GM23338 (cell line): ENCODE results near the gene NFX1. TPM values are rescaled to one million over a fixed set of nuclear protein-coding genes. Genes with fewer than 3 reads are reported as not detected.

Experiments
- ATAC-seq: fragments of 200-7000 bp; cut with Tn5 transposase; 3 replicates; pipeline ENCODE4 v1.9.1; 2020
- DNase-seq: peaks from one replicate; pipeline ENCODE4 v3.0.0-alpha.2; 2015; ENCODE audit warnings: low spot score
- H2AFZ ChIP-seq: fragments of 200-600 bp; sonication (generic); 2 replicates; pipeline ENCODE4 v1.8.0; 2016; ENCODE audit warnings: antibody characterized with exemption, mild to moderate bottlenecking, moderate library complexity
- H3F3A ChIP-seq: fragments of 200-600 bp; sonication (generic); replicated peaks from 2 replicates; pipeline ENCODE4 v1.8.0; 2017; ENCODE audit warnings: antibody characterized with exemption, mixed run types, low read depth
- H3K27ac ChIP-seq: fragments of 200-600 bp; sonication (generic); 2 replicates; pipeline ENCODE4 v1.6.1; 2016; ENCODE audit warnings: low read depth
- H3K27me3 ChIP-seq: fragments of 200-600 bp; sonication (generic); 2 replicates; pipeline ENCODE4 v1.8.0; 2016; ENCODE audit warnings: mild to moderate bottlenecking, mixed run types, moderate library complexity; ENCODE audit not compliant: insufficient read depth
- H3K36me3 ChIP-seq: fragments of 200-600 bp; sonication (generic); 2 replicates; pipeline ENCODE4 v1.8.0; 2016; ENCODE audit warnings: mild to moderate bottlenecking; ENCODE audit not compliant: insufficient read depth
- H3K4me1 ChIP-seq: fragments of 200-600 bp; sonication (generic); 2 replicates; pipeline ENCODE4 v1.8.0; 2016; ENCODE audit warnings: mild to moderate bottlenecking, moderate library complexity; ENCODE audit not compliant: insufficient read depth
- H3K4me2 ChIP-seq: fragments of 200-600 bp; sonication (generic); 2 replicates; pipeline ENCODE4 v1.7.1; 2017; ENCODE audit warnings: mixed run types
- H3K4me3 ChIP-seq: fragments of 200-600 bp; sonication (generic); 2 replicates; pipeline ENCODE4 v1.6.1; 2016; ENCODE audit warnings: mixed run types
- H3K79me2 ChIP-seq: fragments of 200-600 bp; sonication (generic); replicated peaks from 2 replicates; pipeline ENCODE4 v1.8.0; 2017; ENCODE audit warnings: mild to moderate bottlenecking; ENCODE audit not compliant: insufficient read depth
- H3K9me2 ChIP-seq: fragments of 200-600 bp; sonication (generic); 2 replicates; pipeline ENCODE4 v1.8.0; 2017; ENCODE audit not compliant: insufficient read depth
- H4K20me1 ChIP-seq: fragments of 200-600 bp; sonication (generic); replicated peaks from 2 replicates; pipeline ENCODE4 v1.8.0; 2017; ENCODE audit warnings: mild to moderate bottlenecking; ENCODE audit not compliant: insufficient read depth
- H3K27ac Mint-ChIP-seq: 2 replicates; pipeline ENCODE4 v1.8.0; 2020; ENCODE audit warnings: inconsistent platforms, mild to moderate bottlenecking, moderate library complexity, mixed read lengths
- H3K27me3 Mint-ChIP-seq: 3 replicates; pipeline ENCODE4 v1.8.0; 2022; ENCODE audit warnings: low read depth, mild to moderate bottlenecking, moderate library complexity, mixed read lengths, inconsistent platforms; ENCODE audit not compliant: insufficient read depth, poor library complexity
- H3K36me3 Mint-ChIP-seq: 3 replicates; pipeline ENCODE4 v1.8.0; 2021; ENCODE audit warnings: low read depth, mild to moderate bottlenecking, inconsistent platforms, moderate library complexity, mixed read lengths
- H3K4me1 Mint-ChIP-seq: 3 replicates; pipeline ENCODE4 v1.8.0; 2020; ENCODE audit warnings: mild to moderate bottlenecking, inconsistent platforms, mixed read lengths
- H3K4me3 Mint-ChIP-seq: 3 replicates; pipeline ENCODE4 v1.8.0; 2021; ENCODE audit warnings: moderate library complexity, mild to moderate bottlenecking, inconsistent platforms, mixed read lengths
- H3K9me3 Mint-ChIP-seq: 3 replicates; pipeline ENCODE4 v1.8.0; 2020; ENCODE audit warnings: moderate library complexity, mild to moderate bottlenecking, inconsistent platforms, mixed read lengths
- CREB1 ChIP-seq: fragments of 250-450 bp; sonication (Bioruptor Pico); IDR thresholded peaks from 2 replicates; pipeline ENCODE4 v1.5.0; 2020; ENCODE audit warnings: low read depth, mild to moderate bottlenecking, moderate library complexity
- EZH2phosphoT487 ChIP-seq: fragments of 200-600 bp; sonication (generic); IDR thresholded peaks from one replicate; pipeline ENCODE4 v1.8.1; 2018; ENCODE audit warnings: antibody characterized with exemption; ENCODE audit not compliant: unreplicated experiment
- JUNB ChIP-seq: IDR thresholded peaks from one replicate; pipeline ENCODE4 v1.6.1; 2016; ENCODE audit warnings: antibody characterized with exemption; ENCODE audit not compliant: unreplicated experiment
- POLR2AphosphoS5 ChIP-seq: IDR thresholded peaks from 2 replicates; pipeline ENCODE4 v1.6.1; 2016; ENCODE audit warnings: antibody characterized with exemption, low read depth
- STAT1 ChIP-seq: IDR thresholded peaks from one replicate; pipeline ENCODE4 v1.6.1; 2016; ENCODE audit warnings: antibody characterized with exemption; ENCODE audit not compliant: unreplicated experiment
- ZNF114 ChIP-seq: fragments of 250-450 bp; sonication (Bioruptor Pico); IDR thresholded peaks from 2 replicates; pipeline ENCODE4 v1.5.0; 2020; ENCODE audit warnings: mild to moderate bottlenecking, moderate library complexity
- ZNF331 ChIP-seq: fragments of 250-450 bp; sonication (Bioruptor Pico); IDR thresholded peaks from 2 replicates; pipeline ENCODE4 v1.5.0; 2020; ENCODE audit warnings: low read depth, mild to moderate bottlenecking, moderate library complexity
- polyA plus RNA-seq: library from polyadenylated mRNA; unstranded; fragments of >200 nt; fragmentation: Nextera tagmentation; extraction: Ambion mirVana; gene quantifications from 2 replicates; pipeline ENCODE4 v1.2.1, GENCODE V29; 2016
- total RNA-seq: library from RNA; depleted of rRNA; stranded (reverse); fragments of >200 nt; shearing (Covaris generic); gene quantifications from 2 replicates; pipeline ENCODE4 v1.2.3, GENCODE V29; 2014
- TF ChIP-seq, protein P1 (sequence below): IDR thresholded peaks from one replicate; pipeline ENCODE4 v1.6.1; 2018; ENCODE audit warnings: antibody characterized with exemption; ENCODE audit not compliant: unreplicated experiment
- TF ChIP-seq, protein P2 (sequence below): fragments of 250-450 bp; sonication (Bioruptor Pico); IDR thresholded peaks from 2 replicates; pipeline ENCODE4 v1.5.0; 2020; ENCODE audit warnings: mild to moderate bottlenecking, moderate library complexity

Gene NFX1
- total and polyA plus RNA-seq, 2 experiments from 2014 or later = 13.9 to 26.1 TPM

DNA sequence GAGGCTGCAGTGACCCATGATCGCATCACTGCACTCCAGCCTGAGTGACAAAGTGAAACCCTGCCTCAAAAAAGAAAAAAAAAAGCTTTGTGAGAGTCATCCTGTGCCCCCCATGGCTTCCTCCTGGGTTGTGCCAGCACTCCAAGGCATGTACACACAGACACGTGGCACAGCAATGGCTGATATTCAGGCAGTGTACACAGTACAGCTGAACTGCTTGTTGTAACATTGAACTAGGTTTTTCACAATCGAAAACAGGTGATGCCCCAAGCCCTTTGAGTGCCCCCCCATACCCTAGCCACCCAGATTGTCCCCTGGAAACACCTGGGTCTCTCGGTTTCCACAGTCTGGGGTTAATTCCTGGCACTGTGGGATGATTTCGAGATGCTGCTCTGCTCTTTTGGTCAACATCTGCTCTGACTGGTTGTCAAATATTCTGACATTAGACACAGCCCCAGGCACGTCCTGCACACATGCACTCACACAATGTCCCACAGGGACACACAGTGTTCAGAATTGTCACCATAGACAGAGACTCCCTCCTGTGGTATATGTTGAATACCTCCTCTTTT lies 41.1 kb upstream of the NFX1 start (continued):
- TF ChIP-seq CREB1 (CRISPR knock-in tag) = no peak
- TF ChIP-seq, protein P1, sequence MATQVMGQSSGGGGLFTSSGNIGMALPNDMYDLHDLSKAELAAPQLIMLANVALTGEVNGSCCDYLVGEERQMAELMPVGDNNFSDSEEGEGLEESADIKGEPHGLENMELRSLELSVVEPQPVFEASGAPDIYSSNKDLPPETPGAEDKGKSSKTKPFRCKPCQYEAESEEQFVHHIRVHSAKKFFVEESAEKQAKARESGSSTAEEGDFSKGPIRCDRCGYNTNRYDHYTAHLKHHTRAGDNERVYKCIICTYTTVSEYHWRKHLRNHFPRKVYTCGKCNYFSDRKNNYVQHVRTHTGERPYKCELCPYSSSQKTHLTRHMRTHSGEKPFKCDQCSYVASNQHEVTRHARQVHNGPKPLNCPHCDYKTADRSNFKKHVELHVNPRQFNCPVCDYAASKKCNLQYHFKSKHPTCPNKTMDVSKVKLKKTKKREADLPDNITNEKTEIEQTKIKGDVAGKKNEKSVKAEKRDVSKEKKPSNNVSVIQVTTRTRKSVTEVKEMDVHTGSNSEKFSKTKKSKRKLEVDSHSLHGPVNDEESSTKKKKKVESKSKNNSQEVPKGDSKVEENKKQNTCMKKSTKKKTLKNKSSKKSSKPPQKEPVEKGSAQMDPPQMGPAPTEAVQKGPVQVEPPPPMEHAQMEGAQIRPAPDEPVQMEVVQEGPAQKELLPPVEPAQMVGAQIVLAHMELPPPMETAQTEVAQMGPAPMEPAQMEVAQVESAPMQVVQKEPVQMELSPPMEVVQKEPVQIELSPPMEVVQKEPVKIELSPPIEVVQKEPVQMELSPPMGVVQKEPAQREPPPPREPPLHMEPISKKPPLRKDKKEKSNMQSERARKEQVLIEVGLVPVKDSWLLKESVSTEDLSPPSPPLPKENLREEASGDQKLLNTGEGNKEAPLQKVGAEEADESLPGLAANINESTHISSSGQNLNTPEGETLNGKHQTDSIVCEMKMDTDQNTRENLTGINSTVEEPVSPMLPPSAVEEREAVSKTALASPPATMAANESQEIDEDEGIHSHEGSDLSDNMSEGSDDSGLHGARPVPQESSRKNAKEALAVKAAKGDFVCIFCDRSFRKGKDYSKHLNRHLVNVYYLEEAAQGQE = no peak

DNA sequence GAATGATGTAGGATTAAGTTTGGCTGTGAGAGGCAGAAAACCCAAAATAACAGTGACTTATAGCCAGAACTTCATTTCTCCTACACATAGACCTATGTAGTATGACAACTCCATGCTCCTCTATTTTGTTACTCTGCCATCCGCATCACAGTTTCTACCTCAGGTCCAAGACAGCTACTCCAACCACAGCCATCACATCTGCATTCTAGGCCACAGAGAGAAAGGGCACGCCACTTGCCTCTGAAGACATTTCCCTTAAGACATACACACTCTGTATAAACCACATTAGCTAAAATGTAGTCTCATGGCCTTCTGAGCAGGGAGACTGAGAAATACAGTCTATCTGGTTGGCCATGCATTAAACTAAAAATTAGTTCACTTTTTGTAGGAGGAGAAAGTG lies 40.3 kb upstream of the NFX1 start:
- Mint-ChIP-seq H3K4me3 (no peak overlapping the region), H3K27ac (no peak overlapping the region), H3K9me3 (no peaks in the 10 kb centered on the region), H3K36me3 (peaks cover 23% of the 10 kb centered on the region), H3K4me1 (no peaks in the 10 kb centered on the region), H3K27me3 (peaks cover 11% of the 10 kb centered on the region)
- H3K4me1 ChIP-seq = no peaks in the 10 kb centered on the region
- no peaks in the 10 kb centered on the region for H3K79me2 ChIP-seq
- ATAC-seq (no peak), DNase-seq (no peak)
- no peak overlapping the region for H3K4me3 ChIP-seq
- no peaks in the 10 kb centered on the region; the same call in 1 of the 2 replicates for H4K20me1 ChIP-seq
- H3F3A ChIP-seq = no peaks in the 10 kb centered on the region
- H3K27me3 ChIP-seq = no peaks in the 10 kb centered on the region
- H3K9me2 ChIP-seq = no peaks in the 10 kb centered on the region
- H2AFZ ChIP-seq = no peak overlapping the region
- H3K27ac ChIP-seq = no peak overlapping the region
- H3K36me3 ChIP-seq = peaks cover 16% of the 10 kb centered on the region
- H3K4me2 ChIP-seq = no peak overlapping the region
- TF ChIP-seq ZNF114 (no peak), STAT1 (no peak), POLR2AphosphoS5 (no peak), CREB1 (CRISPR knock-in tag) (no peak), JUNB (no peak), ZNF331 (CRISPR knock-in tag) (no peak), EZH2phosphoT487 (no peak)
- TF ChIP-seq, protein P2, sequence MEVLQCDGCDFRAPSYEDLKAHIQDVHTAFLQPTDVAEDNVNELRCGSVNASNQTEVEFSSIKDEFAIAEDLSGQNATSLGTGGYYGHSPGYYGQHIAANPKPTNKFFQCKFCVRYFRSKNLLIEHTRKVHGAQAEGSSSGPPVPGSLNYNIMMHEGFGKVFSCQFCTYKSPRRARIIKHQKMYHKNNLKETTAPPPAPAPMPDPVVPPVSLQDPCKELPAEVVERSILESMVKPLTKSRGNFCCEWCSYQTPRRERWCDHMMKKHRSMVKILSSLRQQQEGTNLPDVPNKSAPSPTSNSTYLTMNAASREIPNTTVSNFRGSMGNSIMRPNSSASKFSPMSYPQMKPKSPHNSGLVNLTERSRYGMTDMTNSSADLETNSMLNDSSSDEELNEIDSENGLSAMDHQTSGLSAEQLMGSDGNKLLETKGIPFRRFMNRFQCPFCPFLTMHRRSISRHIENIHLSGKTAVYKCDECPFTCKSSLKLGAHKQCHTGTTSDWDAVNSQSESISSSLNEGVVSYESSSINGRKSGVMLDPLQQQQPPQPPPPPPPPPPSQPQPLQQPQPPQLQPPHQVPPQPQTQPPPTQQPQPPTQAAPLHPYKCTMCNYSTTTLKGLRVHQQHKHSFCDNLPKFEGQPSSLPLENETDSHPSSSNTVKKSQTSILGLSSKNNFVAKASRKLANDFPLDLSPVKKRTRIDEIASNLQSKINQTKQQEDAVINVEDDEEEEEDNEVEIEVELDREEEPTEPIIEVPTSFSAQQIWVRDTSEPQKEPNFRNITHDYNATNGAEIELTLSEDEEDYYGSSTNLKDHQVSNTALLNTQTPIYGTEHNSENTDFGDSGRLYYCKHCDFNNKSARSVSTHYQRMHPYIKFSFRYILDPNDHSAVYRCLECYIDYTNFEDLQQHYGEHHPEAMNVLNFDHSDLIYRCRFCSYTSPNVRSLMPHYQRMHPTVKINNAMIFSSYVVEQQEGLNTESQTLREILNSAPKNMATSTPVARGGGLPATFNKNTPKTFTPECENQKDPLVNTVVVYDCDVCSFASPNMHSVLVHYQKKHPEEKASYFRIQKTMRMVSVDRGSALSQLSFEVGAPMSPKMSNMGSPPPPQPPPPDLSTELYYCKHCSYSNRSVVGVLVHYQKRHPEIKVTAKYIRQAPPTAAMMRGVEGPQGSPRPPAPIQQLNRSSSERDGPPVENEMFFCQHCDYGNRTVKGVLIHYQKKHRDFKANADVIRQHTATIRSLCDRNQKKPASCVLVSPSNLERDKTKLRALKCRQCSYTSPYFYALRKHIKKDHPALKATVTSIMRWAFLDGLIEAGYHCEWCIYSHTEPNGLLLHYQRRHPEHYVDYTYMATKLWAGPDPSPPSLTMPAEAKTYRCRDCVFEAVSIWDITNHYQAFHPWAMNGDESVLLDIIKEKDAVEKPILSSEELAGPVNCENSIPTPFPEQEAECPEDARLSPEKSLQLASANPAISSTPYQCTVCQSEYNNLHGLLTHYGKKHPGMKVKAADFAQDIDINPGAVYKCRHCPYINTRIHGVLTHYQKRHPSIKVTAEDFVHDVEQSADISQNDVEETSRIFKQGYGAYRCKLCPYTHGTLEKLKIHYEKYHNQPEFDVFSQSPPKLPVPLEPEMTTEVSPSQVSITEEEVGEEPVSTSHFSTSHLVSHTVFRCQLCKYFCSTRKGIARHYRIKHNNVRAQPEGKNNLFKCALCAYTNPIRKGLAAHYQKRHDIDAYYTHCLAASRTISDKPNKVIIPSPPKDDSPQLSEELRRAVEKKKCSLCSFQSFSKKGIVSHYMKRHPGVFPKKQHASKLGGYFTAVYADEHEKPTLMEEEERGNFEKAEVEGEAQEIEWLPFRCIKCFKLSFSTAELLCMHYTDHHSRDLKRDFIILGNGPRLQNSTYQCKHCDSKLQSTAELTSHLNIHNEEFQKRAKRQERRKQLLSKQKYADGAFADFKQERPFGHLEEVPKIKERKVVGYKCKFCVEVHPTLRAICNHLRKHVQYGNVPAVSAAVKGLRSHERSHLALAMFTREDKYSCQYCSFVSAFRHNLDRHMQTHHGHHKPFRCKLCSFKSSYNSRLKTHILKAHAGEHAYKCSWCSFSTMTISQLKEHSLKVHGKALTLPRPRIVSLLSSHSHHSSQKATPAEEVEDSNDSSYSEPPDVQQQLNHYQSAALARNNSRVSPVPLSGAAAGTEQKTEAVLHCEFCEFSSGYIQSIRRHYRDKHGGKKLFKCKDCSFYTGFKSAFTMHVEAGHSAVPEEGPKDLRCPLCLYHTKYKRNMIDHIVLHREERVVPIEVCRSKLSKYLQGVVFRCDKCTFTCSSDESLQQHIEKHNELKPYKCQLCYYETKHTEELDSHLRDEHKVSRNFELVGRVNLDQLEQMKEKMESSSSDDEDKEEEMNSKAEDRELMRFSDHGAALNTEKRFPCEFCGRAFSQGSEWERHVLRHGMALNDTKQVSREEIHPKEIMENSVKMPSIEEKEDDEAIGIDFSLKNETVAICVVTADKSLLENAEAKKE (CRISPR knock-in tag) = no peak
- TF ChIP-seq, protein P1 = no peak
